Neuron (in vitro differentiated cells): ENCODE results near the gene YTHDF1.

ENCODE experiments used
- H2AFZ ChIP-seq: one replicate; pipeline ENCODE4 v1.6.1; 2013; ENCODE audit warnings: low read depth, mild to moderate bottlenecking, inconsistent platforms, low read length, moderate library complexity
- H3K27me3 ChIP-seq: one replicate; pipeline ENCODE4 v1.6.1; 2013; ENCODE audit warnings: low read length; ENCODE audit not compliant: insufficient read depth
- H3K36me3 ChIP-seq: one replicate; pipeline ENCODE4 v1.6.1; 2013; ENCODE audit warnings: low read length; ENCODE audit not compliant: insufficient read depth
- H3K4me1 ChIP-seq: one replicate; pipeline ENCODE4 v1.6.1; 2013; ENCODE audit warnings: low read length; ENCODE audit not compliant: insufficient read depth
- H3K4me3 ChIP-seq: 2 replicates; pipeline ENCODE4 v1.5.1; 2013; ENCODE audit warnings: mild to moderate bottlenecking, low read length, moderate library complexity
- H3K9me3 ChIP-seq: one replicate; pipeline ENCODE4 v1.6.1; 2013; ENCODE audit warnings: low read length

YTHDF1 gene

GRCh38 chr20:63179687-63180568, 36.0 kb downstream of the YTHDF1 start:
- peaks cover 14% of the 10 kb centered on the region for H3K36me3 ChIP-seq
- no peak overlapping the region for H2AFZ ChIP-seq
- H3K9me3 ChIP-seq: no peaks in the 10 kb centered on the region
- peaks cover 47% of the 10 kb centered on the region for H3K4me1 ChIP-seq
- H3K27me3 ChIP-seq: no peaks in the 10 kb centered on the region
- peak overlapping the region; percentile 95 for H3K4me3 ChIP-seq

DNA sequence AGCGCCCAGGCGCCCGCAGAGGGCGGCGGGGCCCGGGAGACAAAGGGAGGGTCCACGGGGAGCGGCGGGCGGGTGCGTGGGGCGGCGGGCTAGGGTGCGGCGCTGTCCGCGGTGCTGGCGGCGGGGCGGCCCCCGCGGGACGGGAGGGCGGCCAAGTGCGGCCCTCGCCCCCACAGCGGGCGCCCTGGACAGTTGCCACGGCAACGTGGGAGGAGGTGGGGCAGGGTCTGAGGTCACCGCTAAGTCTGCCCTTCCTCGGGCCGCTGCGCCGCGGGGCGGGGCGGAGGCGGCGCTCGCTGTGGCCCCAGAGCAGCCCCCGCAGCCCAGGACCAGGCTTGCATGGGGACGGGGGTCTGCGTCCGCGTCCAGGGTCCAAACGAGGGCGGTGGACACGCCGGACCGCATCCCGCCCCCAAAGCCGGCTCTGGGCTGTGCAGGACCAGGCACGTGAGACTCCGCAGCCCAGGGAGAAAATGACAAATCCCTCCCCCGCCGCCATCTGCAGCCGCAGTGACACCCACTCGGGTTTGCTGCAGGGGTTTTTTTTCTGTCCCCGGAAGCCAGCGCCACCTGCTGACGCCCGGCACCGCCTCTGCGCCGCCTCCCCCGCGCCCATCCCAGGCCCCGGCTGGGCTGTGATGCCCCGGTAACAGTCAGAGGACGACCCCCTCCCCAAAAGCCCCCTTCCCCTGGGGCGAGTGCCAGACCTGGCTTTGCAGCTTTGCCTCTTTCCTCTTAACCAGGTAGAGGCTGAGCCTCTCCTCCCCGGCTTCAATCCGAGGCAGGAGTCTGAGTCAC, 36.8 kb downstream of the YTHDF1 start:
- H3K4me1 ChIP-seq: peaks cover 54% of the 10 kb centered on the region
- no peak overlapping the region for H2AFZ ChIP-seq
- peaks cover 14% of the 10 kb centered on the region for H3K36me3 ChIP-seq
- H3K27me3 ChIP-seq: no peaks in the 10 kb centered on the region
- peak overlapping the region; percentile 95 for H3K4me3 ChIP-seq
- H3K9me3 ChIP-seq: no peaks in the 10 kb centered on the region

DNA sequence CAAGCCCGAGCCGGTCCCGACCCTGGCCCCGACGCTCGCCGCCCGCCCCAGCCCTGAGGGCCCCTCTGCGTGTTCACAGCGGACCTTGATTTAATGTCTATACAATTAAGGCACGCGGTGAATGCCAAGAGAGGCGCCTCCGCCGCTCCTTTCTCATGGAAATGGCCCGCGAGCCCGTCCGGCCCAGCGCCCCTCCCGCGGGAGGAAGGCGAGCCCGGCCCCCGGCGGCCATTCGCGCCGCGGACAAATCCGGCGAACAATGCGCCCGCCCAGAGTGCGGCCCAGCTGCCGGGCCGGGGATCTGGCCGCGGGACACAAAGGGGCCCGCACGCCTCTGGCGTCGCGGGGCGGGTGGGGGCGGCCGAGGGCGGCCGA, 37.5 kb downstream of the YTHDF1 start:
- peaks cover 59% of the 10 kb centered on the region for H3K4me1 ChIP-seq
- no peak overlapping the region for H2AFZ ChIP-seq
- no peaks in the 10 kb centered on the region for H3K27me3 ChIP-seq
- peak overlapping the region; percentile 95 for H3K4me3 ChIP-seq
- peaks cover 14% of the 10 kb centered on the region for H3K36me3 ChIP-seq
- no peaks in the 10 kb centered on the region for H3K9me3 ChIP-seq

GRCh38 chr20:63177785-63178445, 38.0 kb downstream of the YTHDF1 start:
- Histone ChIP-seq H3K27me3 (no peaks in the 10 kb centered on the region), H3K4me1 (peaks cover 64% of the 10 kb centered on the region)

DNA sequence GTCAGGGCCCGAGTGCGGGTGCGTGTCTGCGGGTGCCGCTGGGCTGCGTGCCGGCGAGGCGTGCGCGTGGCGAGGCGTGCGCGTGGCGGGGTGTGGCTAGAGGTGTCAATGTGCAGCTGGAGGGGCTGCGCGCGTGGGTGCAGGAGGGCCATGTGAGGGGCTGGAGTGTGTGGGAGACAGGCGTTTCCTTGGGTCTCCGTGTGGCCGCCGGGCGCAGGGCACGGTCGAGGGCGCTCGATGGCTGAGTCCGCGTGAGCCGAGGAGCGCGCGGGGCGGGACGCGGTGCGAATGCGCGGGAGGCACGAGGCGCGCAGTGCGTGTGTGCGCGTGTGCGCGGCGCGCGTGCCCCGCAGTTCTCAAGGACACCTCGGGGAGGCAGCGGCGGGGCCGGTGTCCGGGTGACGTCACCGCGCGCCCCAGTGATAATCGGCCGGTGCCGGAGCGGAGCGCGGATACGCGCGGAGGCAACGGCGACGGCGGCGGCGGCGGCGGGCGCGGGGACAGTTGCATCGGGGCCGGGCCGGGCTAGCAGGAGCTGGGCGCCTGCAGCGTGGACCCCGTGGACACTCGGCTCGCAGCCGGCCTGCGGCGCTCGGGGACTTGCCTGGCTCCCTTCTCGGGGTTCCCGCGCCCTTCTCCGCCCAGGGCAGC, 38.7 kb downstream of the YTHDF1 start:
- no peaks in the 10 kb centered on the region for H3K27me3 ChIP-seq
- peaks cover 67% of the 10 kb centered on the region for H3K4me1 ChIP-seq
- peak overlapping the region; percentile 95 for H3K4me3 ChIP-seq

More at GRCh38 chr20:63177785-63178445, 38.0 kb downstream of the YTHDF1 start:
- Histone ChIP-seq H2AFZ (no peak overlapping the region), H3K36me3 (peaks cover 14% of the 10 kb centered on the region), H3K9me3 (no peaks in the 10 kb centered on the region), H3K4me3 (peak overlapping the region; percentile 95)

DNA sequence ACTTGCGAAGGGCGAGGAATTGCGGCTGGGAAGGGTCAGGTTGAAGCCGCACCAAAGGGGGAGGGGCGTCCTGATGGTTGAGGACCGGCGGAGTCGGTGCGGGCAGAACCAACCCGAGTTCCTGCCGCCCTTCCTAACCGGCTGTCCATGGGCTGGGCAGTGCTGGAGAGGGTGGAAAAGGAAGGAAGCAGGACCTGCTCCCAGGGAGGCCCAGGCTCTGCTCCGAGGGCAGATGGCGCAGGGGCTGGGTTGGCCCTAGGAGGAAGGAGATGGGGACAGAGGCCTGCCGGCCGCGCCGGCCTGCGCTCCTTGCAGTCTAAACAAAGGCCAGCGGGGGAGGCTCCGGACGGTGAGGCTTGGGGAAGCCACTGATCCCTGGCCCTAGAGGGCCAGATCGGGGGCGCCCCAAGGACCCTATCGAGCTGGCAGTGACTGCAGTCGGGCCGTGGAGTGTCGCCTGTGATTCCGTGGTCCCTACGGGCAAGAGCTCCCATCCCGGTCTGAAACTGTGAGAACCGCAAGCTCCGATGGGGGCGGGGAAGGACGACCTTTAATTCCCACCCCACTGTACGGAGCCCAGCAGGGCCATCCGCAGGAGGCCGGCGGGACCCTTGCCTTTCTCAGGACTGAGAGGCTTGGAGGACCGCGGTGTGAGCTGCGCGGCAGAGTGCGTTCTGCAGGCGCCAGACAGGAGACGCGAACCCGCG, 39.4 kb downstream of the YTHDF1 start:
- Histone ChIP-seq H3K36me3 (peaks cover 14% of the 10 kb centered on the region), H3K4me3 (peak overlapping the region; percentile 95), H3K9me3 (no peaks in the 10 kb centered on the region), H3K27me3 (no peaks in the 10 kb centered on the region), H3K4me1 (peaks cover 66% of the 10 kb centered on the region), H2AFZ (peak overlapping the region; percentile 14)

More for the DNA sequence above, 38.7 kb downstream of the YTHDF1 start:
- Histone ChIP-seq H2AFZ (no peak overlapping the region), H3K9me3 (no peaks in the 10 kb centered on the region), H3K36me3 (peaks cover 14% of the 10 kb centered on the region)

- Histone ChIP-seq H3K27me3 (no peaks in the 10 kb centered on the region), H3K4me1 (peaks cover 66% of the 10 kb centered on the region), H3K36me3 (peaks cover 14% of the 10 kb centered on the region), H3K9me3 (no peaks in the 10 kb centered on the region), H3K4me3 (peak overlapping the region; percentile 95), H2AFZ (peak overlapping the region; percentile 14)
Observed at GRCh38 chr20:63176034-63176426, 39.9 kb downstream of the YTHDF1 start.

DNA sequence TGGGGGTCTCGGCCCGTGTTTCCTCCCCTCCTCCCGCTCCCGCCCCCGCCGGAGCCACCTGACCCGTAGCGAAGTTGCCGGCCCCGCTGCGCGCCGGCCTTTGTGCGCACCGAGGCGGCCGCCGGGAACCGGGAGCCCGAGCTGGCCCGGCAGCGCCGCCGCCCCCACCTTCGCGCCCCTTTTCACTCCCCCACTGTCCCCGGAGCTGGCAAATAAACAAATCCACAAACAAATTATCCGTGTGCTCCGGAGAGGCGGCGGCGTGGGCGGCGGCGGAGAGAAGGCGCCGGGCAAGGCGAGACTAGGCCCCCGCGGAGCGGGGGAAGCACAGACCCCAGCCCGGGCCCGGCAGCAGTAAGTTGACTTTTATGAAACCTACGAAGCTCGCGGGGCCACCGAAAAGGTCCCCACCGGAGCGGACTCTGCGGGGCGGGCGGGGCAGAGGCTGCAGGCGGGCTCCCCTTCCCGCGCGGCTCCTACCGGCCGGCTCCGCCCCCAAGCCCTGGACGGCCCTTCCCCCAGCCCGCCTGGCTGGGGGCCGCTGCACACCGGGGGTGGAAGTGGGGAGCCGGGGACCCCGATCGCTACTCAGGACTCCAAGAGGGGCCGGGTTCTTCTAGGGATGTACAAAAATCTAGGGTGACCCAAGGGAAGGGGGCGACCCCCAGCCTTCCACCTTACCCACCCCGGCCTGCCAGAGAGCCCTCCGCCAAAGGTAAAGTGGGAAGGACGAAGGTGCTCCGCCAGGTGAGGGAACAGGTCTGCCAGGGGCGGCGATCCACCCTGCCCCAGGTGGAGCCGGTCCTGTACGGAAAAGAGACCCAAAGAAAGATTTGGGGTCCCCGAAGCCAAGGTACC, 40.7 kb downstream of the YTHDF1 start:
- Histone ChIP-seq H3K9me3 (no peaks in the 10 kb centered on the region), H2AFZ (peak overlapping the region; percentile 59), H3K4me3 (peak overlapping the region; percentile 95), H3K4me1 (peaks cover 58% of the 10 kb centered on the region), H3K27me3 (no peaks in the 10 kb centered on the region), H3K36me3 (peaks cover 7% of the 10 kb centered on the region)

DNA sequence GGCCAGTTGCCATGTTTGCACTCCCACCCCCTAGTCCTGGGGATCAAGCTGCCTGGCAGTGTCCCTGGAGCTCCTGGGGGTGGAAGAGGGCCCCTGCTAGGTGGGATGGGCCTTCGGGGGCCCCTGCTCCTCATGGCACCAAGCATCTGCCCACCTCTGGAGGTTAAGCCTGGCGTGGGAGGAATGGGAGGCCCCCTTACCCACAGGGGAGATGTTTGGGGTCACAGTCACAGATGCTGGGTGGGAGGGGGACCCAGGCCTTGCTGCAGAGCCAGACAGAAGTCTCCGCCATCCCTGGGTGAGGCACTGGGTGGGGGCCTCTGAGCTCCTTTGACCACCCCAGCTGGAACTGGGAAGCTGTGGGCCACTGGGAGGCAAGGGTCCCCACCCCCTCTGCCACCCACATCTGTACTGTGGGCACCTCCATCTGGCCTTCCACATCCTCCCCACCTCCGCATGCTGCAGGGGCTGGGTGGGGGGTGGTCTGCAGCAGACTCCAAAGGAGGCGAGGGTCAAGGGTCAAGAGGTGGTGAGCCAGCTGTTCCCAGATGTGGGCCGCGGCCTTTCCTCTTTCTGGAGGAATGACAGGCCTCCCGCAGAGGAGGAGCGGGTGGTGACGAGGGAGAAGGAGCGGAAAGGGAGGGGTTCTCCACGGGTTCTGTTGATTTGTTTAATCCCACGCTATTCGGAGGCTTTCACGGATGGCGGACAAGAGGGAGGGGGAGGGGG, 41.5 kb downstream of the YTHDF1 start:
- Histone ChIP-seq H2AFZ (peak overlapping the region; percentile 59), H3K27me3 (no peaks in the 10 kb centered on the region), H3K4me1 (peaks cover 50% of the 10 kb centered on the region), H3K36me3 (peaks cover under 1% of the 10 kb centered on the region), H3K9me3 (no peaks in the 10 kb centered on the region), H3K4me3 (peak overlapping the region; percentile 95)

GRCh38 chr20:63173552-63174191, 42.3 kb downstream of the YTHDF1 start:
- Histone ChIP-seq H3K27me3 (no peaks in the 10 kb centered on the region), H3K4me3 (peak overlapping the region; percentile 95), H3K9me3 (no peaks in the 10 kb centered on the region), H3K4me1 (peaks cover 48% of the 10 kb centered on the region), H2AFZ (no peak overlapping the region), H3K36me3 (no peaks in the 10 kb centered on the region)

GRCh38 chr20:63172726-63173125, 43.2 kb downstream of the YTHDF1 start:
- Histone ChIP-seq H2AFZ (no peak overlapping the region), H3K4me3 (peak overlapping the region; percentile 95), H3K4me1 (peaks cover 48% of the 10 kb centered on the region), H3K27me3 (no peaks in the 10 kb centered on the region), H3K9me3 (no peaks in the 10 kb centered on the region), H3K36me3 (no peaks in the 10 kb centered on the region)
